ENCODE results near the gene ADAM8. TPM values are rescaled to one million over a fixed set of nuclear protein-coding genes. Genes with fewer than 3 reads are reported as not detected.

Gene ADAM8
- polyA plus RNA-seq, 1 of the 3 experiments (the other 2 are of a cell fraction): 1.7 TPM

- Histone ChIP-seq H3K4me1 (ENCODE audit: control insufficient read depth in 1 of 2, insufficient read depth in 2 of 2, low read depth in 1 of 2, low read length in 1 of 2) (peaks cover 13 to 16% of the 10 kb centered on the region in 2 experiments; a peak in 3 of 4 replicates), H3K36me3 (replicated peaks in 1 of 2; ENCODE audit: control insufficient read depth in 1 of 2, insufficient read depth in 2 of 2, low read length in 1 of 2) (no peaks in the 10 kb centered on the region), H3K27ac (ENCODE audit: low read depth in 2 of 2, low read length in 1 of 2) (no peak overlapping the region), H3K9me2 (no peaks in the 10 kb centered on the region), H3K4me2 (no peak overlapping the region), H3K9me3 (no peaks in the 10 kb centered on the region), H2AFZ (ENCODE audit: low read depth) (no peak overlapping the region), H3K27me3 (ENCODE audit: insufficient read depth) (no peaks in the 10 kb centered on the region), H3K79me2 (ENCODE audit: insufficient read depth) (no peaks in the 10 kb centered on the region), H3K9ac (no peak overlapping the region), H3F3A (replicated peaks; ENCODE audit: insufficient read depth) (peaks cover 6% of the 10 kb centered on the region), H3K4me3 (ENCODE audit: low read depth in 2 of 2, low read length in 1 of 2) (no peak overlapping the region), H4K20me1 (ENCODE audit: insufficient read depth) (no peaks in the 10 kb centered on the region)
- ChIA-PET POLR2A (no interaction called here), CTCF (interaction anchor here (1.1 to 1.3 kb wide), 2 partner anchors 51 to 114 kb away, joined by 3 to 5 read pairs; no protein-coding TSS in a partner anchor)
- DNase-seq: peak; percentile 69
- TF ChIP-seq, protein P1, sequence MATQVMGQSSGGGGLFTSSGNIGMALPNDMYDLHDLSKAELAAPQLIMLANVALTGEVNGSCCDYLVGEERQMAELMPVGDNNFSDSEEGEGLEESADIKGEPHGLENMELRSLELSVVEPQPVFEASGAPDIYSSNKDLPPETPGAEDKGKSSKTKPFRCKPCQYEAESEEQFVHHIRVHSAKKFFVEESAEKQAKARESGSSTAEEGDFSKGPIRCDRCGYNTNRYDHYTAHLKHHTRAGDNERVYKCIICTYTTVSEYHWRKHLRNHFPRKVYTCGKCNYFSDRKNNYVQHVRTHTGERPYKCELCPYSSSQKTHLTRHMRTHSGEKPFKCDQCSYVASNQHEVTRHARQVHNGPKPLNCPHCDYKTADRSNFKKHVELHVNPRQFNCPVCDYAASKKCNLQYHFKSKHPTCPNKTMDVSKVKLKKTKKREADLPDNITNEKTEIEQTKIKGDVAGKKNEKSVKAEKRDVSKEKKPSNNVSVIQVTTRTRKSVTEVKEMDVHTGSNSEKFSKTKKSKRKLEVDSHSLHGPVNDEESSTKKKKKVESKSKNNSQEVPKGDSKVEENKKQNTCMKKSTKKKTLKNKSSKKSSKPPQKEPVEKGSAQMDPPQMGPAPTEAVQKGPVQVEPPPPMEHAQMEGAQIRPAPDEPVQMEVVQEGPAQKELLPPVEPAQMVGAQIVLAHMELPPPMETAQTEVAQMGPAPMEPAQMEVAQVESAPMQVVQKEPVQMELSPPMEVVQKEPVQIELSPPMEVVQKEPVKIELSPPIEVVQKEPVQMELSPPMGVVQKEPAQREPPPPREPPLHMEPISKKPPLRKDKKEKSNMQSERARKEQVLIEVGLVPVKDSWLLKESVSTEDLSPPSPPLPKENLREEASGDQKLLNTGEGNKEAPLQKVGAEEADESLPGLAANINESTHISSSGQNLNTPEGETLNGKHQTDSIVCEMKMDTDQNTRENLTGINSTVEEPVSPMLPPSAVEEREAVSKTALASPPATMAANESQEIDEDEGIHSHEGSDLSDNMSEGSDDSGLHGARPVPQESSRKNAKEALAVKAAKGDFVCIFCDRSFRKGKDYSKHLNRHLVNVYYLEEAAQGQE (IDR thresholded peaks at IDR 0.05; ENCODE audit: low read depth, low read length): no peak
- TF ChIP-seq SMC3 (IDR thresholded peaks at IDR 0.05; ENCODE audit: low read depth, low read length): no peak
- TF ChIP-seq TEAD4 (IDR thresholded peaks at IDR 0.05; ENCODE audit: borderline replicate concordance, insufficient read depth): no peak
- TF ChIP-seq GABPA (IDR thresholded peaks at IDR 0.05; ENCODE audit: low read depth): no peak
- TF ChIP-seq MAX (IDR thresholded peaks at IDR 0.05; ENCODE audit: low read depth): no peak
- no peak for TF ChIP-seq TCF12 (IDR thresholded peaks at IDR 0.05)
- no peak for TF ChIP-seq CHD2 (IDR thresholded peaks at IDR 0.05; ENCODE audit: low read length, partially characterized antibody)
- TF ChIP-seq EZH2phosphoT487 (IDR thresholded peaks at IDR 0.05; ENCODE audit: borderline replicate concordance, low read depth): no peak
- no peak for TF ChIP-seq POLR2AphosphoS5 (IDR thresholded peaks at IDR 0.05; ENCODE audit: low read depth, low read length)
- TF ChIP-seq, protein P2, sequence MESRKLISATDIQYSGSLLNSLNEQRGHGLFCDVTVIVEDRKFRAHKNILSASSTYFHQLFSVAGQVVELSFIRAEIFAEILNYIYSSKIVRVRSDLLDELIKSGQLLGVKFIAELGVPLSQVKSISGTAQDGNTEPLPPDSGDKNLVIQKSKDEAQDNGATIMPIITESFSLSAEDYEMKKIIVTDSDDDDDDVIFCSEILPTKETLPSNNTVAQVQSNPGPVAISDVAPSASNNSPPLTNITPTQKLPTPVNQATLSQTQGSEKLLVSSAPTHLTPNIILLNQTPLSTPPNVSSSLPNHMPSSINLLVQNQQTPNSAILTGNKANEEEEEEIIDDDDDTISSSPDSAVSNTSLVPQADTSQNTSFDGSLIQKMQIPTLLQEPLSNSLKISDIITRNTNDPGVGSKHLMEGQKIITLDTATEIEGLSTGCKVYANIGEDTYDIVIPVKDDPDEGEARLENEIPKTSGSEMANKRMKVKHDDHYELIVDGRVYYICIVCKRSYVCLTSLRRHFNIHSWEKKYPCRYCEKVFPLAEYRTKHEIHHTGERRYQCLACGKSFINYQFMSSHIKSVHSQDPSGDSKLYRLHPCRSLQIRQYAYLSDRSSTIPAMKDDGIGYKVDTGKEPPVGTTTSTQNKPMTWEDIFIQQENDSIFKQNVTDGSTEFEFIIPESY (IDR thresholded peaks at IDR 0.05; ENCODE audit: borderline replicate concordance, low read depth): no peak
- TF ChIP-seq, protein P3, sequence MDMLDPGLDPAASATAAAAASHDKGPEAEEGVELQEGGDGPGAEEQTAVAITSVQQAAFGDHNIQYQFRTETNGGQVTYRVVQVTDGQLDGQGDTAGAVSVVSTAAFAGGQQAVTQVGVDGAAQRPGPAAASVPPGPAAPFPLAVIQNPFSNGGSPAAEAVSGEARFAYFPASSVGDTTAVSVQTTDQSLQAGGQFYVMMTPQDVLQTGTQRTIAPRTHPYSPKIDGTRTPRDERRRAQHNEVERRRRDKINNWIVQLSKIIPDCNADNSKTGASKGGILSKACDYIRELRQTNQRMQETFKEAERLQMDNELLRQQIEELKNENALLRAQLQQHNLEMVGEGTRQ (IDR thresholded peaks at IDR 0.05; ENCODE audit: borderline replicate concordance, low read depth, low read length): no peak
- TF ChIP-seq GATA2 (CRISPR knock-in tag; IDR thresholded peaks at IDR 0.05): no peak
- TF ChIP-seq PBX3 (IDR thresholded peaks at IDR 0.05): no peak
- TF ChIP-seq NRF1 (IDR thresholded peaks at IDR 0.05; ENCODE audit: low read depth, low read length): no peak
- no peak for TF ChIP-seq NFIC (IDR thresholded peaks at IDR 0.05; ENCODE audit: borderline replicate concordance)
- TF ChIP-seq CTCF (IDR thresholded peaks at IDR 0.05): no peak
- TF ChIP-seq MXI1 (IDR thresholded peaks at IDR 0.05; ENCODE audit: low read depth, low read length): no peak
- 67% methylated on average over 25 of the region's 27 CpGs for WGBS (ENCODE audit: low lambda C conversion rate)
Measured at GRCh38 chr10:133257489-133258065, 19.1 kb downstream of the ADAM8 start.
